Endothelial cell of umbilical vein (primary cell): ENCODE results near the gene ANXA6. TPM values are rescaled to one million over a fixed set of nuclear protein-coding genes. Genes with fewer than 3 reads are reported as not detected.

Experiments
- BruUV-seq: library from RNA; stranded (reverse); fragments of 400-500 nt; replicated peaks from 2 replicates; lab custom pipeline; 2021; lab: Mats Ljungman, UMichigan
- CTCF ChIA-PET: fragments of 300-600, 350-600 bp; sonication (Branson Sonifier 250); formaldehyde crosslinking; loops from one replicate; lab custom pipeline; 2021; ENCODE audit warnings: antibody characterized with exemption, inconsistent platforms; lab: Charles Lee
- POLR2A ChIA-PET: fragments of 300-600, 350-600 bp; sonication (Branson Sonifier 250); formaldehyde crosslinking; loops from one replicate; lab custom pipeline; 2021; ENCODE audit warnings: antibody characterized with exemption, inconsistent platforms; lab: Charles Lee
- DNase-seq: peaks from one replicate; pipeline ENCODE4 v3.0.0-alpha.2; 2011; ENCODE audit warnings: low read depth, low spot score
- FAIRE-seq: peaks from 2 replicates; lab custom pipeline; 2011; peaks lifted over from hg19 to GRCh38; lab: Jason Lieb, UNC
- H2AFZ ChIP-seq: 2 replicates; pipeline ENCODE4 v1.6.0; 2012; ENCODE audit warnings: low read depth, low read length, control low read depth, inconsistent platforms
- H3K27ac ChIP-seq: 2 replicates; pipeline ENCODE4 v1.5.1; 2011; ENCODE audit warnings: low read depth, mild to moderate bottlenecking, control low read depth, low read length, moderate library complexity; ENCODE audit not compliant: insufficient read depth
- H3K27me3 ChIP-seq, 2 experiments: 2 replicates each; pipeline versions ENCODE4 v1.6.0 to v1.6.1; 2011; ENCODE audit warnings: low read length in 2 of 2, mixed read lengths in 1 of 2; ENCODE audit not compliant: control insufficient read depth in 2 of 2, insufficient read depth in 2 of 2
- H3K36me3 ChIP-seq, 2 experiments: 2 replicates in 1 of 2; 3 replicates in 1 of 2; pipeline ENCODE4 v1.5.1; 2011; ENCODE audit warnings: low read length in 2 of 2, mild to moderate bottlenecking in 1 of 2, moderate library complexity in 1 of 2; ENCODE audit not compliant: control insufficient read depth in 2 of 2, insufficient read depth in 2 of 2; ENCODE audit errors: extremely low read depth in 1 of 2
- H3K4me1 ChIP-seq: 3 replicates; pipeline ENCODE4 v1.5.1; 2011; ENCODE audit warnings: mild to moderate bottlenecking, low read length; ENCODE audit not compliant: control insufficient read depth, insufficient read depth; ENCODE audit errors: extremely low read depth
- H3K4me2 ChIP-seq: 2 replicates; pipeline ENCODE4 v1.6.1; 2011; ENCODE audit warnings: low read length, control low read depth, mixed read lengths; ENCODE audit not compliant: insufficient read depth
- H3K4me3 ChIP-seq, 3 experiments: fragments of 200-600 bp in 1 of 3; sonication (generic), shearing (Covaris generic) in 1 of 3; replicated peaks in 1 of 3; 2 replicates each; pipeline ENCODE4 v1.5.1; 2011 to 2016; ENCODE audit warnings: control low read depth in 3 of 3, low read length in 3 of 3, mild to moderate bottlenecking in 2 of 3, inconsistent platforms in 1 of 3, low read depth in 1 of 3, moderate library complexity in 1 of 3; ENCODE audit not compliant: insufficient read depth in 1 of 3
- H3K79me2 ChIP-seq: 2 replicates; pipeline ENCODE4 v1.6.0; 2012; ENCODE audit warnings: low read length, inconsistent platforms; ENCODE audit not compliant: control insufficient read depth, insufficient read depth
- H3K9ac ChIP-seq: replicated peaks from 2 replicates; pipeline ENCODE3; 2011; ENCODE audit warnings: low read length, control low read depth; ENCODE audit not compliant: insufficient read depth; ENCODE audit errors: extremely low read depth
- H3K9me1 ChIP-seq: replicated peaks from 3 replicates; pipeline ENCODE4 v1.6.0; 2011; ENCODE audit warnings: mild to moderate bottlenecking, low read length; ENCODE audit not compliant: control insufficient read depth, insufficient read depth; ENCODE audit errors: extremely low read depth
- H3K9me3 ChIP-seq: replicated peaks from 2 replicates; pipeline ENCODE4 v1.5.1; 2012; ENCODE audit warnings: low read length, inconsistent platforms; ENCODE audit not compliant: control insufficient read depth, insufficient read depth
- H4K20me1 ChIP-seq: replicated peaks from 2 replicates; pipeline ENCODE3; 2011; ENCODE audit warnings: mild to moderate bottlenecking, low read length; ENCODE audit not compliant: control insufficient read depth, insufficient read depth; ENCODE audit errors: extremely low read depth
- EZH2 ChIP-seq: IDR thresholded peaks from 2 replicates; pipeline ENCODE4 v1.6.1; 2012; ENCODE audit warnings: borderline replicate concordance, low read depth, mild to moderate bottlenecking, moderate library complexity, low read length, inconsistent platforms; ENCODE audit not compliant: severe bottlenecking
- FOS ChIP-seq: IDR thresholded peaks from 2 replicates; pipeline ENCODE4 v1.6.1; 2011; ENCODE audit warnings: mild to moderate bottlenecking, low read length, moderate library complexity, borderline replicate concordance; ENCODE audit not compliant: insufficient read depth
- GATA2 ChIP-seq: IDR thresholded peaks from 2 replicates; pipeline ENCODE4 v1.7.0; 2011; ENCODE audit warnings: low read depth, mild to moderate bottlenecking, moderate library complexity, mixed read lengths, low read length; ENCODE audit not compliant: insufficient read length, insufficient read depth
- JUN ChIP-seq: IDR thresholded peaks from 2 replicates; pipeline ENCODE4 v1.6.1; 2011; ENCODE audit warnings: borderline replicate concordance, low read depth; ENCODE audit not compliant: insufficient read length, insufficient read depth
- MYC ChIP-seq: IDR thresholded peaks from one replicate; pipeline ENCODE4 v1.6.1; 2011; ENCODE audit warnings: mild to moderate bottlenecking, low read depth, low read length
- POLR2A ChIP-seq: IDR thresholded peaks from 2 replicates; pipeline ENCODE4 v1.6.1; 2012; ENCODE audit warnings: low read depth, mild to moderate bottlenecking, control low read depth, low read length
- POLR2AphosphoS5 ChIP-seq: IDR thresholded peaks from 2 replicates; pipeline ENCODE4 v1.6.1; 2012; ENCODE audit warnings: low read depth, mild to moderate bottlenecking, control low read depth, low read length, moderate library complexity; ENCODE audit not compliant: insufficient read depth
- dilution Hi-C: fragments of 300-500 bp; cut with MboI; formaldehyde crosslinking; loops from one replicate; pipeline ENCODE4 v1.15.0; 2019; ENCODE audit warnings: low sequenced_read_pairs; ENCODE audit not compliant: extremely low pct_ligation_motif_present
- intact Hi-C: fragments of 100-400 bp; cut with micrococcal nuclease; formaldehyde crosslinking; loops from one replicate; pipeline ENCODE4 v1.10.0; 2022
- polyA plus RNA-seq, 4 experiments: library from polyadenylated mRNA; depleted of rRNA in 3 of 4; stranded (reverse) in 3 of 4; unstranded in 1 of 4; fragments of >200 nt; gene quantifications; 2 replicates each; pipeline versions ENCODE4 v1.2.1 to v1.2.3, GENCODE V29; 2011 to 2012; ENCODE audit warnings: missing spikeins in 1 of 4
- total RNA-seq: library from RNA; stranded (reverse); gene quantifications from 2 replicates; pipeline ENCODE4 v1.2.3, GENCODE V29; 2021
- TF ChIP-seq, protein P1 (sequence below): IDR thresholded peaks from 2 replicates; pipeline ENCODE4 v1.6.1; 2011; ENCODE audit not compliant: insufficient read depth, insufficient read length
- TF ChIP-seq, protein P2 (sequence below), 2 donors: IDR thresholded peaks; 1 replicate in 1 of 2; 2 replicates in 1 of 2; pipeline ENCODE4 v1.5.1; 2011; ENCODE audit warnings: low read length in 2 of 2, mild to moderate bottlenecking in 2 of 2, moderate library complexity in 2 of 2, control low read depth in 1 of 2, inconsistent platforms in 1 of 2, low read depth in 1 of 2; ENCODE audit not compliant: insufficient read depth in 1 of 2; ENCODE audit errors: extremely low read depth in 1 of 2

Gene ANXA6
- total and polyA plus RNA-seq, 2 donors (not counting 3 experiments of a cell fraction or from before 2014, with no cell fraction given) = 195 to 266 TPM

DNA sequence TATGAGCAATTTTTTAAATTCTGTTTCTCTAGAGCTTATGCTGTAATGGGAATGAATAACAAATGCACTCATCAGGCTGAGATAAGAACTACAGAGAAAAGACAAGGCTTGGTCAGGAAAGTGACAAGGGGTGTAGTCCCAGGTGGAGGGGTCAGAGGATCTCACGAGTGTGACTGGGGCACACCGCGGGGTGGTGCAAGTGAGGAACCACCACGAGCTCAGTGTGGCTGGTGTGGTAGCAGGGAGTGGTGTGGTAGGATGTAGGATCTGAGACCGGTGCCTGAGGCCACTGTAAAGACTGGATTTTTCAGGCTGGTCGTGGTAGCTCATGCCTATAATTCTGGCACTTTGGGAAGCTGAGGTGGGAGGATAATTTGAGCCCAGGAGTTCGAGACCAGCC lies 9.0 kb downstream of the ANXA6 start:
- BruUV-seq = no TSS peak
- Histone ChIP-seq H3K4me3 (no peak overlapping the region), H3K79me2 (peaks cover 58% of the 10 kb centered on the region), H3K4me1 (peaks cover 20% of the 10 kb centered on the region), H3K27ac (no peak overlapping the region), H3K27me3 (no peaks in the 10 kb centered on the region), H3K9me1 (no peaks in the 10 kb centered on the region), H4K20me1 (peaks cover 5% of the 10 kb centered on the region), H3K4me2 (no peak overlapping the region), H3K36me3 (peaks cover 14 to 23% of the 10 kb centered on the region in 2 experiments), H3K9me3 (no peaks in the 10 kb centered on the region), H2AFZ (no peak overlapping the region), H3K9ac (no peak overlapping the region)
- ChIA-PET POLR2A (no interaction called here), CTCF (interaction anchor here (1.6 to 4.4 kb wide), 3 partner anchors 16 to 33 kb away, joined by 7 to 32 read pairs (median 24); no protein-coding TSS in a partner anchor)
- intact Hi-C loops = no loop called here
- FAIRE-seq (no peak), DNase-seq (no peak)
- TF ChIP-seq FOS (no peak), POLR2A (no peak), MYC (no peak), GATA2 (no peak), EZH2 (no peak), JUN (no peak), POLR2AphosphoS5 (no peak)
- TF ChIP-seq, protein P1, sequence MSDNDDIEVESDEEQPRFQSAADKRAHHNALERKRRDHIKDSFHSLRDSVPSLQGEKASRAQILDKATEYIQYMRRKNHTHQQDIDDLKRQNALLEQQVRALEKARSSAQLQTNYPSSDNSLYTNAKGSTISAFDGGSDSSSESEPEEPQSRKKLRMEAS = no peak
- TF ChIP-seq, protein P2, sequence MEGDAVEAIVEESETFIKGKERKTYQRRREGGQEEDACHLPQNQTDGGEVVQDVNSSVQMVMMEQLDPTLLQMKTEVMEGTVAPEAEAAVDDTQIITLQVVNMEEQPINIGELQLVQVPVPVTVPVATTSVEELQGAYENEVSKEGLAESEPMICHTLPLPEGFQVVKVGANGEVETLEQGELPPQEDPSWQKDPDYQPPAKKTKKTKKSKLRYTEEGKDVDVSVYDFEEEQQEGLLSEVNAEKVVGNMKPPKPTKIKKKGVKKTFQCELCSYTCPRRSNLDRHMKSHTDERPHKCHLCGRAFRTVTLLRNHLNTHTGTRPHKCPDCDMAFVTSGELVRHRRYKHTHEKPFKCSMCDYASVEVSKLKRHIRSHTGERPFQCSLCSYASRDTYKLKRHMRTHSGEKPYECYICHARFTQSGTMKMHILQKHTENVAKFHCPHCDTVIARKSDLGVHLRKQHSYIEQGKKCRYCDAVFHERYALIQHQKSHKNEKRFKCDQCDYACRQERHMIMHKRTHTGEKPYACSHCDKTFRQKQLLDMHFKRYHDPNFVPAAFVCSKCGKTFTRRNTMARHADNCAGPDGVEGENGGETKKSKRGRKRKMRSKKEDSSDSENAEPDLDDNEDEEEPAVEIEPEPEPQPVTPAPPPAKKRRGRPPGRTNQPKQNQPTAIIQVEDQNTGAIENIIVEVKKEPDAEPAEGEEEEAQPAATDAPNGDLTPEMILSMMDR (IDR thresholded peaks at IDR 0.05; ENCODE audit: extremely low read depth in 1 of 2, insufficient read depth in 1 of 2, low read depth in 1 of 2, low read length in 2 of 2) = no peak
- dilution Hi-C loops = no loop called here
